IPS-NIHi7 (cell line): Measurements from ENCODE around the gene ECE1.
A peak's percentile ranks its signal among the peaks of the same experiment; 100 is the strongest.

Experiments used
- DNase-seq: peaks from one replicate; pipeline ENCODE4 v3.0.0; 2012; ENCODE audit warnings: mixed read lengths; ENCODE audit errors: extremely low spot score

The ECE1 gene

DNA sequence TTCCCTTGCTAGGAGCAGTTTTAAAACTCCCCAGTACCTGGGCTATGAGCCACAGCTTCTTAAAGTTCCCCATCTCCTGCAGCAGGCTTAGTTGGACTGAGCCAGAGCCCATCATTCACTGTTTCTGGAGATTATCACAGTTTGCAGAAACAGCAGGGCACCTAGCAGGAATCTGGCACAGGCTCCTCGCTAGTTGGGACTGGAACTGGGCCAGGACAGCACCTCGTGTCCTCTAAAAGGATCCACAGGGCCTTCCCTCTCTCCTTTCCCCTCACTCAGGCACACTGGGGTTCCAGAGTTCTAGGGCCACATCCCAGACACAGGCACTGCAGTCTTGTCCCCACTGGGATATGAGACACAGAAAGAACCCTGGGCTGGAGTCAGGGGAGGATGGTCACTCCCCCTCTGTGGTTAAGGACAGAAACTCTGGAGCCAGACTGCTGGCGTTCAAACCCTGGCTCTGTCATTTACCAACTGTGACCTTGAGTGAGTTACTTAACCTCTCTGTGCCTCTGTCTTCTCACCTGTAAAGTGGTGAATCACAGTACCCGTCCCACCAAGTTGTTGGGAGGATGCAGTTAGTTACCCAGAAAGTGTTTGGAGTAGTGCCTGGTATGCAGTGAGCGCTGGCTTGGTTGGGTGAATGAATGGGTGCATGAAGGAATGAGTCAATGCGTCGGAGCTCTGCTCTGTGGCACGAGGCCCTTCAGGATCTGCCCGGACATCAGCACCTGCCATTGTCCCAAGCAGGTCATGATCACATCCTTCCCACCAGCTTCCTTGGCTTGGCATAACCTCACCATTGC lies 18.8 kb upstream of the ECE1 start:
- no peak for DNase-seq

DNA sequence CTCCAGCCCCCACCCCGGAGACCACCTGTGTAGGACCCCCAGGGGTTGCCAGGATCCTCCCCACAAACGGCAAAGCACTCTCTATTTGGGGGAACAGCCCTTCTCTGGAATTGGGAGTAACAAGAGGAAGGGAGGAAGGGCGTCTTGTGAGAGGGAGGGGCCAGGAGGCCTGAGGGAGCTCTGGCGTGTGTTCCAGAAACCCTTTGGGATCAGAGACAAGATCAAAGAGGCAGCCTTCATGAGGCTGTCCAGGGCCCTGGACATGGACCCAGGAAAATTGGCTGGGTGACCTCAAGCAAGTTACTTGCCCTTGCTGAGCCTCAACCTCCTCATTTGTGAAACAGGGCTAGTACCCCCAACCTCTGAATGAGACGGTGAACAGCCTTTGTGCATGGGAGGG lies 18.1 kb upstream of the ECE1 start:
- DNase-seq, result no peak

DNA sequence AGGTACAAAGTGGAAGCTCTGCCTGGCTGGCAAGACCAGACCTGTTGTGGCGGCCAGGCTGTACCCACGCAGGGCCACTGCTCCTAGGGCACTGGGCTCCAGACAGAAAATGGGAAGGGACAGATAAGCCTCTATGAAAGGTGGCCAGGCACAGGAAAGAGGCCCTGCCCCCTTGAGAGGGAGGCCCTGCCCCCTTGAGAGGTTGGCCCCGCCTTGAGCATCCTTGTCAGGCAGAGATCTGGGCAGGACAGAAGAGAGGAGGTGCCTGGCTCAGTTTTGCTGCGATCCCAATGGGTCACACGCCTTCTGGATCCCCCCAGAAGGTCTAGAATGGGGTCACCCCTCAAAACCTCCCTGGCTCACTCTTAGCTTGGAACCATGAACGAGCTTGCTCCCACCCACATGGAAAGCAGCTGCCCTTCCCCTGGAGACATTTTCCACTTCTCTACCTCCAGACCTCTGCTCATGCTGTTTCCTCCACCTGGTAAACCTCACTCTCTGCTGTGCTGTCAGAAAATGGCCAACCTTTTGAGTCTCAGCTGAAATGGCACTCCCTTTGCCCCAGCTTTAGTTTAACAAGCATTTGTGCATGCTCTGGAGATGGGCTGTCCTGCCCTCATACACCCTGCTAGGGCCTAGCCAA lies 17.5 kb upstream of the ECE1 start:
- DNase-seq, result peak; percentile 65

DNA sequence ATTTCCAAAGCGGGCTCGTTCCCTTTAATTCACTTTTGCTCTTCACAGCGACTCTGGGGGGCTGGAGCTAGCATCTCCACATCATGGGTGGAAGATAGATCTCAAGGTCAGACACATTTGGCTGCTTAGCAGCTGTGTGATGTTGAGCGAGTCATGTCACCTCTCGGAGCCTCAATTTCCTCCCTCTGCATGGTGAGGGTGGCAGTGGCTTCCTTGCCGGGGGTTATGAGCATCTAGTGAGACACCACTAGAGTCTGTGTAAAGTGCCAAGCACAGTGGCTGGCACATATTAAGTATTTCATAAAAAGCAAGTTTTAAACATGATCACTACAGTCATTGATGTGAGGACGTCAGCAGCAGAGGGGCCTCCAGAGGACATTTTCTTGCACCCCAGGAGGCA lies 16.9 kb upstream of the ECE1 start:
- DNase-seq, result no peak

DNA sequence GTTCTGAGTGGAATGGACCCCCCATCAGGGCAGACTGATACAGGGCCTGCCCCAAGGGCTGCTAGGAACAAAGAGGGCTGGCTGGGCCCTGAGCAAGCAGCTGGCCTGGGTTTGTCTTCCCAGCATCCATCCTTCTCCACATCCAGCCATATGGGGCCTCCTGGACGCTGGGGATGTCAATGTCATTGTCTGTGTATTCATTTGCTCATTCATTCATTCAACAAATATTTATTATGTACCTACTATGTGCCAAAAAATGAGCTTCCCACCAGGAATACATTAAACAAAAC lies 15.6 kb upstream of the ECE1 start:
- no peak for DNase-seq

DNA sequence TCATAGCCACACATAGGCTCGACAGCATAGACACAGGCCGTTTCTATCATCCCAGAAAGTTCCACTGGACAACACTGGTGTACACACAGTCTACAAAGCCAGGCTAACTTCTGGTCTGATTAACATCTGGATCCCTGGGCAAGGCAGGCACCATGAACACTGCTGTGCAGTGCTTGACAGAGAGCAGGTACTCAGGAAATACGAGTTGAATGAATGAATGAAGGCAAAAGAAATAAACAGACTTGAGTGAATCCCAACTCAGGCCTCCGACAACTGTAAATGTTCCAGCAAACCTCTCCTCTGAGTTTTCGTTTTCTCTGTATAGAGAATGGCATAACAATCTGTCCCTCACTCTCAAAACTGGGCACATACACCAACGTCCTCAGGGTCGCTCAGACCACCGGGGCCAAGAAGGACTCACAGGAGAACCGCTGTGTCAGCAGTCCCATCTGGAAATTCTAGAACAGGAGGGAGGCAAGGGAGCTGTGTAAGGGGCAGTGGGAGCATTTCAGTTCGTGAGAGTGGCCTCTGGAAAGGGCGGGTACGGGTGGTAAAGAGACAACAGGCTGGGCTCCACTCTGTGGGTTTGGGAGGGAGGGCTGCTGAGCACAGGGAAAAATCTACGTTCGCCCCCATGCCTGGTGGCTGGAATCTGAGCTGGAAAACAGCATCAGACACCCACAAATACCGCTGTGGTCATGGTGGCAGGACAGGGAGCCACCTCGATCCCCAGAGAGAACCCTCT lies 15.1 kb upstream of the ECE1 start:
- DNase-seq, result no peak

DNA sequence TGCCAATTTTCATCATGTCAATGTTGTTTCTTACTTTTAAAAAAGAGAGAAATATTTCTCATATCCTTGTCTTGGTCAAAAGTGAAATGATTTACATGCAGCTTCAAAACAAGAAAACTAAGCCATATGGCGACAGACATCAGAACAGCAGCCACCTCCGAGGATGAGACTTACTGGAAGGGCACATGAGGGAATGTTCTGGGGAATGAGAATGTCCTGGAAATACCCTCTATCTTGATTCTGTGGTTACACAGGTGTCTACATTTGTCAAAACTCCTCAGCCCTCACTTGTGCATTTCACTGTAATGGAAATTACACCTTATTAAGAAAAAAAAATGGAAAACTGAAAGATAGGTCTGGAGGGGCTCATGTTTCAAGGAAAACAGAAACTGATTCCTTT lies 14.2 kb upstream of the ECE1 start:
- DNase-seq, result no peak

DNA sequence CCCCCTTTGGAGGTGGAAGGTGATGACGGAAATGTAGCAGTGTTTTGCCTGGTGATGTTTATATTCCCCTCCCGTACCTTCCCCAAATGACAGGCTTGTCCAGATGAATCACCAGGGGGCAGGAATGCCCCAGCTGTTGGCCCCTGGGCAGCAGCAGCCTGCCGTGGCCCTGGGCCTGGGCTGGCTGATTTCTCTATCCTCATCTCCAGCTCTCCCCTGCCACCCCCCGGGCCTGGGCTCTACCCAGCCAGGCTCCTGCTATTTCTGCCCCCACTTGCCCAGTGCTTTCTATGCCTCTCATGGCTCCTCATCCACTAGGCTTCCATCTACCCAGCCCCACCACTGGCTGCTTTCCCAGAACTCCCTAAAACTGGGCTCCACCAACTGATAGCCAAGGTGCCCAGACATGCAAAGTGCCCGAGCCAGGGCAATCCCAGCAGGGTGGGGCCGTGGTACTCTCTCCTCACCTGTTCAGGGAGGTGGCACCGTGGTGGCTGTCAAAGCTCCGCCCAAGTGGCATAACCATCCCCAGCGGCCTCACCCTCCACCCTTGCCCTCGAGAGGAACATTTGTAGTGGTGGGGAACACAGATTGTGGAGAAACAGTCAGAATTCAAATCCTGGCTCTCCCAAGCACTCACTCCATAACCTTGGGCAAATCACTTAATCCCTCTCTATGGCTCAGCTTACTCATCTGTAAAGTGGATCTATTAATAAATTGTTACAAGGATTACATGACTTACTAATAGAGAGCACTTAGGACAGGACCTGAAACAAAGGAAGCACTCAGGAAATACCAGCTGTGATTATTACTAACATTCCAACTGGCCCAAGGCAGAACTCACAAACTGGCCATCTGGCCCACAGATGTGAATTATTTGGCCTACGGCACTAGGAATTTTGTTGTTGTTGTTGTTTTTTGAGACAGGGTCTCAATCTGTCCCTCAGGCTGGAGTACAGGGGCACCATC lies 12.8 kb upstream of the ECE1 start:
- DNase-seq, result peak; percentile 56

GRCh38 chr1:21301794-21302440 lies 11.7 kb upstream of the ECE1 start:
- DNase-seq, result no peak

GRCh38 chr1:21300774-21301173 lies 10.5 kb upstream of the ECE1 start:
- no peak for DNase-seq

GRCh38 chr1:21299780-21300395 lies 9.6 kb upstream of the ECE1 start:
- DNase-seq, result no peak

DNA sequence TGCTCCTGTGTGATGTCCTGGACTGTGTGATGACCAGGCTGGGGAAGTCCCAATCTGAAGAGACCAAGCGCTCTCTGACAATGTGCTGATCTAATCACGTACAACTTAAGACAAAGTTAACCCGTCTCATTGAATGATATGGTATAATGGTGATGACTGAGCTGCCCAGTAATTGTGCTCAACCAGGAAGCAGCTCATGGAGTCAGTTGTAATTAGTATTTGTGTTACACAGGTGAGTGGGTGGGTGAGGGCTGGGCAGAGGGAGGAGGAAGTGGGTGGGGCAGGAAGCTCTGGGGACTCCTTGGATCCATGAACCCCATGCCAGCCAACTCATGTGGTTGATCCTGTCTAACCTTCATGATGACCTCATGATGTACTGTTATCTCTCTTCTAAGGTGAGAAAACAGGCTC lies 8.7 kb upstream of the ECE1 start:
- DNase-seq, result no peak

GRCh38 chr1:21297975-21298374 lies 7.7 kb upstream of the ECE1 start:
- no peak for DNase-seq

DNA sequence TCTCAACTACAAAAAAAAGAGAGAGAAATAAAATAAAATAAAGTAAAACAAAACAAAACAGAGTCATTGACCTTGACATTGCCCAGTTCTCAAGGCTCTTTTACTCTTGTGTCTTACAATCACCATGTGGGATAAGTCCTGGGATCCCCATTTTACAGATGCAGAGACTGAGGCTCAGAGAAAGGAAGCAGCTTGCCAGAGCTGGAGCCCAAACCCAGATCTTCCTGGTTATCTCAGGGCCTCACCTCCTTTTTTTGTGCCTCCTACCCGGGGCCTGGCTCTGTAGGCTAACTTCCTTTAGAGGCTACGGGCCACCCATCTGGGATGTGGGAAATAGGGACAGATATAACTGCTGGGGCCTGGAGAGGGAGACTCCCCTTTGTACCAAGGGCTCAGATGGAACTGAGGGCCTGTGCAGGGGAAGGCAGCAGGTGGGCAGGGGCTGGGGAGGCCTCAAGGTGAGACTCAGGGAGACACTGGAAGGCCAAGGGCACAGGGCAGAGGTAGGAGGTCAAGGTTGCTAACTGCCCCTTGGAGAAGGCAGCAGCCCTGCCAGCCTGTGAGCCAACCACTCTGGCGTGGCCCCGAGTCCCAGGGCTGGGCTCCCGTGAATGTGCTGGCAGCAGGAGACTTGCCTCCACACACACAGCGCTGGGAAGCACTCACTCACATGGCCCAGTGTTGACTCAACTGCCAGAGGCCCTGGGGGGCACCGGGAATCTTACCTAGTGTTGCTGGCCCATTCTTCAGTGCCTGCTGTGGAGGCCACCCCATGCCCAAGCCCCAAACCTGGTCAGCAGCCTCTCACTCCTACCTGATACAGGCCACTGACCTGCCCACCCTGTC lies 6.5 kb upstream of the ECE1 start:
- no peak for DNase-seq

- no peak for DNase-seq
Observed at GRCh38 chr1:21295545-21295944, 5.3 kb upstream of the ECE1 start.

GRCh38 chr1:21295002-21295401 lies 4.7 kb upstream of the ECE1 start:
- no peak for DNase-seq

GRCh38 chr1:21294266-21294989 lies 4.2 kb upstream of the ECE1 start:
- DNase-seq, result no peak

GRCh38 chr1:21293537-21294265 lies 3.4 kb upstream of the ECE1 start:
- no peak for DNase-seq
